Activated CD4-positive, CD25-positive, alpha-beta regulatory T cell (primary cell): ENCODE measurements around the gene DERL2.

ENCODE experiments used
- DNase-seq, 4 experiments: peaks; one replicate each; lab custom pipeline; 2025; lab: John Stamatoyannopoulos, UW

The DERL2 gene

GRCh38 chr17:5501685-5502084 is 15.7 kb upstream of the DERL2 start:
- no peak for DNase-seq

DNA sequence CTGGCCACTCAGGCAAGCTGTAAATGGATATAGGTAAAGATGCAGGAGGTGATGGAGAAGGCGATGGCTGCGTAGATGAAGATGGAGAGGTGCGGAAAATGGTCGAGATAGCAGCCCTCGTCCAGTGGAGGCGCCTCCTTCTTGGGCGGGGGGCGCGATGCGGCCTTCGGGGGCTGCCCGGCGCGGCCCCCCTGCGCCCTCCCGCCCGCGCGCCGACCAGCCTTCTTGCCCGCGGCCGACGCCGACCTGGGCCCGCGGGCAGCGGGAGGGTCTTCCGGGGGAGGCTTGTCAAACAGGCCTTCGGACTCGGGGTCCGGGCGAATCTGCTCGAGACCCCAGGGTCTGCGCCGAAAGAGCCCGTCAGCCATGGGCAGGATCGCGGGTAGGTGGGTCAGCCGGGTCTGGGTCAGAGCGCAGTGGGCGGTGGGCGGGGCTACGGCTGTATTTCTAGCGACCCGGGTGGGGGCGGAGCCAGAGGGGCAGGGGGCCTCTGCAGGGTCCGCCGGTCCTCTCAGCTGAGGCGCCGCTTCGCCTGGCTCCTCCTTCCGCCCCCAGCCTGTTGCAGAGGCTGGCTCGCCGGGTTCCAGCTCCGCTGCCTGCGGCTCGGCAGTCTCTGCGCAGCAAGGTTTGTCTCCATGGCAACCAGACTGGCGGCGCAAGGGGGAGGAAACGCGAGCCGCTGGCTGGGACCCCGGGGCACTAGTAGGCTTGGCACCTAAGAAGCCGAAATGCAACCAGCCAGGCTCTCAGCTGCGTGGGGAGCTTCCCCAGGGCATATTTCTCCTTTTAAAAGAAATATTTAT is 14.8 kb upstream of the DERL2 start:
- peak in 3 of 4 experiments; percentile 17 to 59 (median 59) for DNase-seq

- no peak for DNase-seq
These were observed 14.2 kb upstream of the DERL2 start for GRCh38 chr17:5500247-5500588.

DNA sequence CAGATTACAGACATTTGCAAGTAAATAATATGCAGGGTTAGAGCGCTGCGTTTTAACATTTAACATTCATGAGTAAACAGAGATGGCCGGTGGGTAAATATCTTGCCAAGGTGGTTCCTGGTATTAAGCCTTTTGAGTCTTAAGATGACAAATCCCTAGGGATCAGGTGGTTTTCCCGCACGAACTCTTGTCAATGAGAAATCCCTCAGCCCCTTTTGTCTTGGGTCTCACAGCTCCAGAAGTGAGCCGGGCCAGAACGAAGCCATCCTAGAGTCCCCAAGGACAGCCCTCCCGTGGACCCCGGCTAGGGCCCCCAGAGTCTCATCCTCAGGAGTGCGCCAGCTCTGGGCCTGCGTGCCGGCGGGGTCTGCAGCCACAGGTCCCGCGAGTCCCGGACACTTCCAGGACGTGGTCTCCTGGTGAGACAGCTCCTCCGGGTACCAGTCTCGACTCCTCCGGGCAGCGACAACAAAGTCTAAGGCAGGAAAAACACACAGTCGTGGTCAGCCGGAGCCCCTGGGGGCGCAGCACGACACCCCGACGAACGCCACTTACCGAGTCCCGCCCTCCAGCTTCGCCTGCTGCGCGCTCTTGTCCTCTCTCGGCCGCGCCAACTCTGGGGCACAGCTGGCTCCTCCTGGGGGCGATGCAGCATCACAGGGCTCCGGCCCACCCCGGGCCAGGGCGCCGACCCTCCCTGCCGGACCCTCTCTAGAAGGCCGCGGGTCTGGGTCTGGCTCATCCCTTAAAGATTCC is 13.7 kb upstream of the DERL2 start:
- no peak for DNase-seq

GRCh38 chr17:5492970-5493369 is 7.0 kb upstream of the DERL2 start:
- DNase-seq = no peak

DNA sequence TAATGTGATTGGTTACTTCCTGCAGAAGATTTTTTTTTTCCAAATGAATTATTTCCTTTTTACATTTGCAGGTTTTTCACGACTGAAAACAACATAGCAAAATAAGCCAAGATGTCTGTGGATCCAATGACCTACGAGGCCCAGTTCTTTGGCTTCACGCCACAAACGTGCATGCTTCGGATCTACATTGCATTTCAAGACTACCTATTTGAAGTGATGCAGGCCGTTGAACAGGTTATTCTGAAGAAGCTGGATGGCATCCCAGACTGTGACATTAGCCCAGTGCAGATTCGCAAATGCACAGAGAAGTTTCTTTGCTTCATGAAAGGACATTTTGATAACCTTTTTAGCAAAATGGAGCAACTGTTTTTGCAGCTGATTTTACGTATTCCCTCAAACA is 2.8 kb upstream of the DERL2 start:
- no peak for DNase-seq

GRCh38 chr17:5486206-5487124 is 487 bp upstream of the DERL2 start, which contains the start of gene MIS12:
Gene MIS12, plus strand, starts transcription at chr17:5486566. Its CDS starts 2,297 bp downstream, at chr17:5488863.
- DNase-seq = peak; percentile 91 to 96 (median 94)

GRCh38 chr17:5481451-5481850 is 4.5 kb downstream of the DERL2 start:
- no peak for DNase-seq

- no peak for DNase-seq
These were observed 5.0 kb downstream of the DERL2 start for GRCh38 chr17:5480962-5481361.

DNA sequence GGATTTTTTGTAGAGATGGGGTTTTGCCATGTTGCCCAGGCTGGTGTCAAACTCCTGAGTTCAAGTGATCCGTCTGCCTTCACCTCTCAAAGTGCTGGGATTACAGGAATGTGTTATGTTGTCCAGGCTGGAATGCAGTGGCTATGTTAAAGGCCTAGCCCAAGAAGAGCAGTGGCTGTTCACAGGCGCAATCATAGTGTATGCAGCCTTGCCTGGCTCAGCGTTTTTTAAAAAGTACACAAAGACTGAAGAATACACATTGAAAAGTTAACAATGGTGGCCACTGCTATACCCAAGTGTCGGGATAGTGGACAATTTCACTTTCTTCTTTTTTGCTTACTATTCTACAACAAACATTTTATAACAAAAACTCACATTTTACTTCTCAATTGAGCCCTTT is 7.0 kb downstream of the DERL2 start:
- DNase-seq = no peak

- no peak for DNase-seq
These were observed 12.1 kb downstream of the DERL2 start for GRCh38 chr17:5473906-5474305.

GRCh38 chr17:5472511-5472910 is 13.5 kb downstream of the DERL2 start:
- DNase-seq = no peak

- DNase-seq = no peak
These were observed 17.9 kb downstream of the DERL2 start for GRCh38 chr17:5468075-5468473.

- DNase-seq = no peak
These were observed 18.6 kb downstream of the DERL2 start for GRCh38 chr17:5467416-5467815.

DNA sequence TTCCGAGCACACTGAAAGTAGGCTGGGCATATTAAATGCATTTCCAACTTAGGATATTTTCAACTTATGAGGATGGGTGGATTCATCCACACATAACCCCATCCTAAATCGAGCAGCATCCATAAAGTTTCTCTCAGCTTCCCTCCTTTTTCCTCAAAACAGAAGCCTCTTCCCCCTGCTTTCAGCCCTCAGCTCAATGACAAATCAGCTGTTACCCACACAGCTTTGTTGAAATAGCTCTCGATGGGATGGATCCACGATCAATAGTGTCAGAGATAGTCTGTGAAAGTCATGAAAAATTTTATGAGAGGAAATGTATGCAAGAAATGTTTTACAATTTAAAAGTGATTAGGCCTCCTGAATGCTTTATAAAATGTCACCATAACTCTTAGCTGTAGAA is 19.7 kb downstream of the DERL2 start:
- DNase-seq = no peak

- no peak for DNase-seq
These were observed 21.1 kb downstream of the DERL2 start for GRCh38 chr17:5464717-5465507.

DNA sequence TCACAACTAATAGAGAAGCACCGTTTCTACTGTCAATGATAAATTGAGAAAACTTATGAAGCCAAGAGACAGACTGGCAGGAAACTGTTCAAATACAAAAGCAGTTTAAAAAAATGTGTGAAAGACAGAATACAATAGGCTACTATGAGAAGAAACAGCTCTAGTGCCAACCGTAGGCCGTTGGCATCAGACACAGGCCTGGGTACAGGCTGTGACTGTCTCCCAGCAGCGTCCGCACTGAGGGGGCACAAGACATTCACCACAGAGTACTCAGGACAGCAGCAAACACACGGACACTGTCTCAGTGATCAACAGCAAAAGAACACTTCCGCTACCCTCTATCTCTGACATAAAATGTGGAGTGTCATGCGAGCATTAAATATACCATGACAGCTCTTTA is 39.2 kb downstream of the DERL2 start:
- no peak for DNase-seq

GRCh38 chr17:5444209-5444608 is 41.8 kb downstream of the DERL2 start:
- no peak for DNase-seq

- DNase-seq = no peak
These were observed 42.2 kb downstream of the DERL2 start for GRCh38 chr17:5443728-5444127.

DNA sequence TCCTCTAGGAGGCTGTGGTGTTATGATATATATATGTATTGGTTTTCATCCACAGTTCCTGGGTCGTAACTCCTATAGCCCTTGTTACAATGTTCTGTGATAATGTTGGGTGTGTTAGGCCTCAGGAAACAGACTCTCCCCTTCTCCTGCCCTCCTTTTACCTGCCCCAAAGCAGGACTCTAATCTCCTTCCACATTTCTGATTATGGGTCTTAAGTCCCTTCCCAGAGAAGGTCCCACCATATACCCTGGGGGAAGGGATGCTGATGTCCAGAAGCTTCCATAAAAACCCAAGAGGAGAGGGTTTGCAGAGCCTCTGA is 46.6 kb downstream of the DERL2 start:
- DNase-seq = no peak

GRCh38 chr17:5438716-5439445 is 47.1 kb downstream of the DERL2 start, which contains the start of gene C1QBP:
Gene C1QBP, minus strand, starts transcription at chr17:5439155. Its CDS starts 82 bp downstream, at chr17:5439073.
- DNase-seq = peak; percentile 84 to 90 (median 86)
